WTC11 (cell line): ENCODE data around the gene CFAP99.

ENCODE experiments used
- IRF2 ChIP-seq: sonication (generic); formaldehyde crosslinking; IDR thresholded peaks from 2 replicates; pipeline ENCODE4 v1.8.0; 2022; ENCODE audit warnings: low read depth, missing genetic modification reagents, borderline replicate concordance
- TEAD4 ChIP-seq: sonication (generic); formaldehyde crosslinking; IDR thresholded peaks from 2 replicates; pipeline ENCODE4 v1.8.0; 2022; ENCODE audit warnings: mild to moderate bottlenecking, missing genetic modification reagents
- TF ChIP-seq, protein P1 (sequence below): sonication (generic); formaldehyde crosslinking; IDR thresholded peaks from 2 replicates; pipeline ENCODE4 v1.8.0; 2022; ENCODE audit warnings: missing genetic modification reagents
- TF ChIP-seq, protein P2 (sequence below): fragments of 200-600 bp; IDR thresholded peaks from 2 replicates; pipeline ENCODE4 v1.8.0; 2022; ENCODE audit warnings: antibody characterized with exemption

DNA sequence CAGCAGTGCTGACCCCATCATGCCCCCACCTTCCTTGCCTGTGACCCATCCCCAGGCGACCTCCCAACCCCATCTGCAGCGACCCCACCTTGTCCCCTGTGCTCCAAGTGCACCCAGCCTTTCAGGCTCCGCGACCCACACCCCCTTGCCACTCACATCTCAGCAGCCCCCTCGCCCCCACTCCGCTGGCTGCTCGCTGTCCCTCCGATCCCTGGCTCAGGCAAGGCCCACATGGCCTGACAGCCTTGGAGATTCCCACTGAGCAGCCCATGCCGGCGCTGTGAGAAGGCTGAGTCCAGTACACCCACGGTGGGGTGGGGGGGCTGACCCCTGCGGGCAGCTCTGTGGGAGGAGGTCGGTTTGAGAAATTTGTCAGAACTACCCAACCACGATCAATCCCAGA, 9.4 kb upstream of the CFAP99 start:
- TF ChIP-seq, protein P1, sequence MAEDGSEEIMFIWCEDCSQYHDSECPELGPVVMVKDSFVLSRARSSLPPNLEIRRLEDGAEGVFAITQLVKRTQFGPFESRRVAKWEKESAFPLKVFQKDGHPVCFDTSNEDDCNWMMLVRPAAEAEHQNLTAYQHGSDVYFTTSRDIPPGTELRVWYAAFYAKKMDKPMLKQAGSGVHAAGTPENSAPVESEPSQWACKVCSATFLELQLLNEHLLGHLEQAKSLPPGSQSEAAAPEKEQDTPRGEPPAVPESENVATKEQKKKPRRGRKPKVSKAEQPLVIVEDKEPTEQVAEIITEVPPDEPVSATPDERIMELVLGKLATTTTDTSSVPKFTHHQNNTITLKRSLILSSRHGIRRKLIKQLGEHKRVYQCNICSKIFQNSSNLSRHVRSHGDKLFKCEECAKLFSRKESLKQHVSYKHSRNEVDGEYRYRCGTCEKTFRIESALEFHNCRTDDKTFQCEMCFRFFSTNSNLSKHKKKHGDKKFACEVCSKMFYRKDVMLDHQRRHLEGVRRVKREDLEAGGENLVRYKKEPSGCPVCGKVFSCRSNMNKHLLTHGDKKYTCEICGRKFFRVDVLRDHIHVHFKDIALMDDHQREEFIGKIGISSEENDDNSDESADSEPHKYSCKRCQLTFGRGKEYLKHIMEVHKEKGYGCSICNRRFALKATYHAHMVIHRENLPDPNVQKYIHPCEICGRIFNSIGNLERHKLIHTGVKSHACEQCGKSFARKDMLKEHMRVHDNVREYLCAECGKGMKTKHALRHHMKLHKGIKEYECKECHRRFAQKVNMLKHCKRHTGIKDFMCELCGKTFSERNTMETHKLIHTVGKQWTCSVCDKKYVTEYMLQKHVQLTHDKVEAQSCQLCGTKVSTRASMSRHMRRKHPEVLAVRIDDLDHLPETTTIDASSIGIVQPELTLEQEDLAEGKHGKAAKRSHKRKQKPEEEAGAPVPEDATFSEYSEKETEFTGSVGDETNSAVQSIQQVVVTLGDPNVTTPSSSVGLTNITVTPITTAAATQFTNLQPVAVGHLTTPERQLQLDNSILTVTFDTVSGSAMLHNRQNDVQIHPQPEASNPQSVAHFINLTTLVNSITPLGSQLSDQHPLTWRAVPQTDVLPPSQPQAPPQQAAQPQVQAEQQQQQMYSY (CRISPR knock-in tag), result no peak
- TF ChIP-seq TEAD4 (CRISPR knock-in tag) (no peak), IRF2 (CRISPR knock-in tag) (no peak)
- TF ChIP-seq, protein P2, sequence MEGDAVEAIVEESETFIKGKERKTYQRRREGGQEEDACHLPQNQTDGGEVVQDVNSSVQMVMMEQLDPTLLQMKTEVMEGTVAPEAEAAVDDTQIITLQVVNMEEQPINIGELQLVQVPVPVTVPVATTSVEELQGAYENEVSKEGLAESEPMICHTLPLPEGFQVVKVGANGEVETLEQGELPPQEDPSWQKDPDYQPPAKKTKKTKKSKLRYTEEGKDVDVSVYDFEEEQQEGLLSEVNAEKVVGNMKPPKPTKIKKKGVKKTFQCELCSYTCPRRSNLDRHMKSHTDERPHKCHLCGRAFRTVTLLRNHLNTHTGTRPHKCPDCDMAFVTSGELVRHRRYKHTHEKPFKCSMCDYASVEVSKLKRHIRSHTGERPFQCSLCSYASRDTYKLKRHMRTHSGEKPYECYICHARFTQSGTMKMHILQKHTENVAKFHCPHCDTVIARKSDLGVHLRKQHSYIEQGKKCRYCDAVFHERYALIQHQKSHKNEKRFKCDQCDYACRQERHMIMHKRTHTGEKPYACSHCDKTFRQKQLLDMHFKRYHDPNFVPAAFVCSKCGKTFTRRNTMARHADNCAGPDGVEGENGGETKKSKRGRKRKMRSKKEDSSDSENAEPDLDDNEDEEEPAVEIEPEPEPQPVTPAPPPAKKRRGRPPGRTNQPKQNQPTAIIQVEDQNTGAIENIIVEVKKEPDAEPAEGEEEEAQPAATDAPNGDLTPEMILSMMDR, result no peak
